PC-3 (cell line): ENCODE measurements around the gene SLC25A51. TPM values are rescaled to one million over a fixed set of nuclear protein-coding genes. Genes with fewer than 3 reads are reported as not detected.

ENCODE experiments used
- ATAC-seq: fragments of 200-7000 bp; cut with Tn5 transposase; 2 replicates; pipeline ENCODE4 v1.9.1; 2020; ENCODE audit warnings: mild to moderate bottlenecking, moderate library complexity
- BruUV-seq: library from RNA; stranded (reverse); fragments of 400-500 nt; replicated peaks from 2 replicates; lab custom pipeline; 2021; lab: Mats Ljungman, UMichigan
- CTCF ChIA-PET: fragments of 300-600 bp; sonication (Branson Sonifier 250); formaldehyde crosslinking; loops from one replicate; lab custom pipeline; 2022; ENCODE audit warnings: antibody characterized with exemption; lab: Charles Lee
- POLR2A ChIA-PET: fragments of 300-600 bp; sonication (Branson Sonifier 250); formaldehyde crosslinking; loops from one replicate; lab custom pipeline; 2022; ENCODE audit warnings: antibody characterized with exemption; ENCODE audit not compliant: unreplicated experiment; lab: Charles Lee
- DNase-seq: peaks from one replicate; pipeline ENCODE4 v3.0.0-alpha.2; 2015
- H2AFZ ChIP-seq: fragments of 300-600 bp; sonication (generic); 2 replicates; pipeline ENCODE4 v1.6.0; 2016; ENCODE audit warnings: antibody characterized with exemption, low read length
- H3F3A ChIP-seq: fragments of 300-600 bp; sonication (generic); one replicate; pipeline ENCODE4 v1.6.0; 2017; ENCODE audit warnings: antibody characterized with exemption, low read length, control low read depth, mild to moderate bottlenecking; ENCODE audit not compliant: unreplicated experiment
- H3K27ac ChIP-seq: fragments of 300-600 bp; sonication (generic); 2 replicates; pipeline ENCODE4 v1.5.1; 2016; ENCODE audit warnings: mild to moderate bottlenecking, low read length
- H3K27me3 ChIP-seq: fragments of 300-600 bp; sonication (generic); 2 replicates; pipeline ENCODE4 v1.6.1; 2016; ENCODE audit warnings: low read length, mixed read lengths
- H3K36me3 ChIP-seq: fragments of 300-600 bp; sonication (generic); 2 replicates; pipeline ENCODE4 v1.6.1; 2016; ENCODE audit warnings: low read depth, mixed run types, low read length, mixed read lengths
- H3K4me1 ChIP-seq: fragments of 300-600 bp; sonication (generic); 2 replicates; pipeline ENCODE4 v1.5.1; 2016; ENCODE audit warnings: low read length; ENCODE audit not compliant: insufficient read depth
- H3K4me2 ChIP-seq: fragments of 300-600 bp; sonication (generic); 2 replicates; pipeline ENCODE4 v1.6.0; 2016; ENCODE audit warnings: low read length
- H3K4me3 ChIP-seq: fragments of 300-600 bp; sonication (generic); 2 replicates; pipeline ENCODE4 v1.5.1; 2016; ENCODE audit warnings: mild to moderate bottlenecking, low read length, mixed read lengths
- H3K79me2 ChIP-seq: fragments of 300-600 bp; sonication (generic); 2 replicates; pipeline ENCODE4 v1.6.1; 2017; ENCODE audit warnings: low read length, mixed read lengths
- H3K9ac ChIP-seq: fragments of 300-600 bp; sonication (generic); 2 replicates; pipeline ENCODE4 v1.6.0; 2016; ENCODE audit warnings: mild to moderate bottlenecking, low read length
- H3K9me2 ChIP-seq: fragments of 300-600 bp; sonication (generic); replicated peaks from 2 replicates; pipeline ENCODE4 v1.6.1; 2016; ENCODE audit warnings: mixed run types, low read length, mixed read lengths
- H3K9me3 ChIP-seq: fragments of 300-600 bp; sonication (generic); 2 replicates; pipeline ENCODE4 v1.6.1; 2016; ENCODE audit warnings: low read length, mixed read lengths
- H4K20me1 ChIP-seq: fragments of 300-600 bp; sonication (generic); 2 replicates; pipeline ENCODE4 v1.6.1; 2016; ENCODE audit warnings: low read length, mixed read lengths
- EZH2 ChIP-seq: fragments of 300-600 bp; sonication (generic); IDR thresholded peaks from one replicate; pipeline ENCODE4 v1.6.1; 2017; ENCODE audit warnings: antibody characterized with exemption, mild to moderate bottlenecking, low read length; ENCODE audit not compliant: unreplicated experiment
- EZH2phosphoT487 ChIP-seq: fragments of 300-600 bp; sonication (generic); IDR thresholded peaks from 2 replicates; pipeline ENCODE4 v1.6.1; 2018; ENCODE audit warnings: mild to moderate bottlenecking, antibody characterized with exemption, low read length, borderline replicate concordance
- intact Hi-C: fragments of 100-400 bp; cut with micrococcal nuclease; formaldehyde crosslinking; loops from 2 replicates; pipeline ENCODE4 v1.9.0; 2023
- total RNA-seq: library from RNA; depleted of rRNA; stranded (reverse); fragments of >200 nt; gene quantifications from 2 replicates; pipeline ENCODE4 v1.2.3, GENCODE V29; 2014
- TF ChIP-seq, protein P1 (sequence below): fragments of 300-600 bp; sonication (generic); conservative IDR thresholded peaks from 2 replicates; pipeline ENCODE4 v1.5.1; 2017; ENCODE audit warnings: antibody characterized with exemption, low read depth, mild to moderate bottlenecking, low read length

SLC25A51 gene
- total RNA-seq, 1 experiment from 2014 or later, result 24.1 TPM

DNA sequence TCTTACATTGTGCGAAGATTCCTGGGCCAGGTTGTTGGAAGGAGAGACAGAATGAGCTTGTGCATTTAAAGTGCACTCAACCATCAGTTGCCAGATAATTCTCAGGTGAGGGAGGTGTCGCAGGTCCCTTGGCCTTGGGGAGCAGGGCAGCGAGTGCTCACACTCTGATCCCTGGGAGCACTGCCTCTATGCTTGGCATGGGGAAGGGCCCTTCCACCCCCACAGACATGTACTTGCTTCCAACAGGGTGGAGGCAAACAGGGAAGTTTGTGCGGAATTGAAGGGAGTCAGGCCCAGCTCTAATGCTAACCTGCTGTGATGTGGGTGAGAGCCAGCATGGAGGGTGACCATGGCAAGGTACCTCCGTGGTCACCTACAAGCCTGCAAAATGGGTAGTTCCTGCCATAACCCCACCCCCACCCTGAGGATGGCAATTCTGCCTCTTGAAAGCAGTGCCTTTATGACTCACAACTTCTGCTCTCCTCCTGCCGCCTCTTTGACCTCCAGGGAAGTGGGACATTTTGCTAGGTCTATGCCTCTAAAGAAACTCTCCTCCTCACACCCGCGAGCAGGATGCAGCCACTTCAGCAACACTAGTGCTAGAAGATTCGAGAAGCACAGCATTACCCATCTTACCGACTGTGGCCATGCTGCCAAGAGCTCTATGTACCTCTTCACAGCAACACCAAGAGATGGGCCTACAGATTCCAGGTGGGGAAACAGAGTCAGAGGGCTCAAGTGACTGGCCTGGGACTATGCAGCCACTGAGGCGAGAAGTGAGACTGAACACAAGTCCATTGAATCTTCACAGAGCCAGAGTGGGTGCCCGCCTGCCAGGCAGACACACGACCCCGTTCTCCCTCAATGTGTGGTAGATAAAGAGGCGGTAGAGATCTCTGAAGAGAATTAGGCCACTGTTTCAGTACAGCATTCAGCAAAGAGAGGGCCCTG lies 22.1 kb upstream of the SLC25A51 start:
- peak; percentile 15; the same call in 1 of the 2 replicates for ATAC-seq

DNA sequence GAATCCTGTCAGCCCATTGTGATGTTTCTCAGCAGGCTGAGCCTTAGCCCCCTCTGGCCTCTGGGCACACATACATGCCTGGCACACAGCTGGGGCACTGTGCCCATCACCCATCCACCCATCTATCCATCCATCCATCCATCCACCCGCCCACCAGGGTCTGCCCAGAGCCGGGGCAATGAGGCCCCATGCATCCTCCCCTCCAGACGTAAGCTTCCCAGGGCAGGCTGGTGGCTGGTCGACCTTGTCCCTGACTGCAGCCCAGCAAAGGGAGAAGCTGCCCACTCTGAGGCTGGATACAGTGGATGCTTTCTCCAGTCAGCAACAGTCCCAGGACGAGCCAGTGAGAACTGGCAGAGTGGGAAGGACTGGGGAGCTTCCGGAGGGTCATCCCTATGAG lies 21.1 kb upstream of the SLC25A51 start:
- no peaks in the 10 kb centered on the region for H3K9me3 ChIP-seq
- peaks cover 13% of the 10 kb centered on the region for H3K36me3 ChIP-seq
- intact Hi-C loops, result no loop called here
- H2AFZ ChIP-seq, result no peak overlapping the region
- H3K79me2 ChIP-seq, result peaks cover 23% of the 10 kb centered on the region
- H4K20me1 ChIP-seq, result no peaks in the 10 kb centered on the region
- no peaks in the 10 kb centered on the region for H3K9me2 ChIP-seq
- BruUV-seq, result no TSS peak
- no peaks in the 10 kb centered on the region for H3K27me3 ChIP-seq
- H3K9ac ChIP-seq, result no peak overlapping the region
- no peak for TF ChIP-seq EZH2
- no peak for TF ChIP-seq EZH2phosphoT487
- TF ChIP-seq, protein P1, sequence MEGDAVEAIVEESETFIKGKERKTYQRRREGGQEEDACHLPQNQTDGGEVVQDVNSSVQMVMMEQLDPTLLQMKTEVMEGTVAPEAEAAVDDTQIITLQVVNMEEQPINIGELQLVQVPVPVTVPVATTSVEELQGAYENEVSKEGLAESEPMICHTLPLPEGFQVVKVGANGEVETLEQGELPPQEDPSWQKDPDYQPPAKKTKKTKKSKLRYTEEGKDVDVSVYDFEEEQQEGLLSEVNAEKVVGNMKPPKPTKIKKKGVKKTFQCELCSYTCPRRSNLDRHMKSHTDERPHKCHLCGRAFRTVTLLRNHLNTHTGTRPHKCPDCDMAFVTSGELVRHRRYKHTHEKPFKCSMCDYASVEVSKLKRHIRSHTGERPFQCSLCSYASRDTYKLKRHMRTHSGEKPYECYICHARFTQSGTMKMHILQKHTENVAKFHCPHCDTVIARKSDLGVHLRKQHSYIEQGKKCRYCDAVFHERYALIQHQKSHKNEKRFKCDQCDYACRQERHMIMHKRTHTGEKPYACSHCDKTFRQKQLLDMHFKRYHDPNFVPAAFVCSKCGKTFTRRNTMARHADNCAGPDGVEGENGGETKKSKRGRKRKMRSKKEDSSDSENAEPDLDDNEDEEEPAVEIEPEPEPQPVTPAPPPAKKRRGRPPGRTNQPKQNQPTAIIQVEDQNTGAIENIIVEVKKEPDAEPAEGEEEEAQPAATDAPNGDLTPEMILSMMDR, result no peak
- no peak overlapping the region for H3K4me3 ChIP-seq
- H3K4me2 ChIP-seq, result no peak overlapping the region
- H3K27ac ChIP-seq, result no peak overlapping the region
- ChIA-PET POLR2A (no interaction called here), CTCF (no interaction called here)
- DNase-seq, result no peak
- H3F3A ChIP-seq, result no peaks in the 10 kb centered on the region
- H3K4me1 ChIP-seq, result peaks cover 19% of the 10 kb centered on the region
- ATAC-seq, result no peak

More for the DNA sequence above, 22.1 kb upstream of the SLC25A51 start:
- Histone ChIP-seq H3K9ac (no peak overlapping the region), H3K9me2 (no peaks in the 10 kb centered on the region), H3K36me3 (peaks cover 17% of the 10 kb centered on the region), H4K20me1 (no peaks in the 10 kb centered on the region), H3K4me3 (no peak overlapping the region), H3K27me3 (no peaks in the 10 kb centered on the region), H3K4me1 (peaks cover 19% of the 10 kb centered on the region), H3F3A (no peaks in the 10 kb centered on the region), H3K4me2 (no peak overlapping the region), H3K9me3 (no peaks in the 10 kb centered on the region), H3K27ac (no peak overlapping the region), H2AFZ (no peak overlapping the region), H3K79me2 (peaks cover 33% of the 10 kb centered on the region)
- ChIA-PET POLR2A (no interaction called here), CTCF (no interaction called here)
- BruUV-seq, result no TSS peak
- DNase-seq, result no peak
- no peak for TF ChIP-seq EZH2phosphoT487
- no peak for TF ChIP-seq EZH2
- TF ChIP-seq, protein P1, result no peak
- intact Hi-C loops, result no loop called here

- peaks cover 13% of the 10 kb centered on the region for H3K36me3 ChIP-seq
- no peaks in the 10 kb centered on the region for H3F3A ChIP-seq
- DNase-seq, result no peak
- no peak overlapping the region for H3K4me3 ChIP-seq
- H2AFZ ChIP-seq, result no peak overlapping the region
- H3K9ac ChIP-seq, result no peak overlapping the region
- peaks cover 19% of the 10 kb centered on the region for H3K79me2 ChIP-seq
- no peaks in the 10 kb centered on the region for H3K27me3 ChIP-seq
- TF ChIP-seq EZH2, result no peak
- TF ChIP-seq EZH2phosphoT487, result no peak
- TF ChIP-seq, protein P1, result no peak
- H3K4me1 ChIP-seq, result peaks cover 14% of the 10 kb centered on the region
- ATAC-seq, result no peak
- H3K9me3 ChIP-seq, result no peaks in the 10 kb centered on the region
- ChIA-PET CTCF (no interaction called here), POLR2A (no interaction called here)
- intact Hi-C loops, result no loop called here
- no TSS peak for BruUV-seq
- H3K9me2 ChIP-seq, result no peaks in the 10 kb centered on the region
- no peak overlapping the region for H3K27ac ChIP-seq
- H4K20me1 ChIP-seq, result no peaks in the 10 kb centered on the region
- H3K4me2 ChIP-seq, result no peak overlapping the region
Observed at GRCh38 chr9:37924538-37924937, 20.6 kb upstream of the SLC25A51 start.
